HepG2 (cell line): Measurements from ENCODE around the gene TMSB15B. TPM values are rescaled to one million over a fixed set of nuclear protein-coding genes. Genes with fewer than 3 reads are reported as not detected.
"Not testable (repeated sequence)": the region's sequence is repeated elsewhere in the genome, so short reads cannot be mapped to it uniquely, and the experiment has no call there.

Experiments
- ATAC-seq: fragments of 200-7000 bp; cut with Tn5 transposase; 3 replicates; pipeline ENCODE4 v1.9.1; 2020; ENCODE audit warnings: mild to moderate bottlenecking, moderate library complexity
- Bru-seq: library from RNA; stranded (reverse); fragments of 400-500 nt; gene quantifications from one replicate; lab custom pipeline; 2021; lab: Mats Ljungman, UMichigan
- BruChase-seq, 2 experiments: library from RNA; stranded (reverse); fragments of 400-500 nt; gene quantifications; one replicate each; lab custom pipeline; 2021; lab: Mats Ljungman, UMichigan
- BruUV-seq: library from RNA; stranded (reverse); fragments of 400-500 nt; replicated peaks from 2 replicates; lab custom pipeline; 2021; lab: Mats Ljungman, UMichigan
- CTCF ChIA-PET: fragments of 300-600 bp; formaldehyde crosslinking; extraction: SDS; loops from one replicate; lab custom pipeline; 2021; ENCODE audit warnings: low total read pairs, inconsistent platforms, low intra/inter-chr PET ratio; lab: Yijun Ruan, JAX
- POLR2A ChIA-PET: fragments of 350-600 bp; sonication (Branson Sonifier 250); formaldehyde crosslinking; loops from one replicate; lab custom pipeline; 2020; ENCODE audit warnings: antibody characterized with exemption, inconsistent platforms; lab: Yijun Ruan, JAX
- DNase-seq: peaks from one replicate; pipeline ENCODE4 v3.0.0-alpha.2; 2015; ENCODE audit warnings: low spot score
- FAIRE-seq: peaks from 3 replicates; lab custom pipeline; 2011; peaks lifted over from hg19 to GRCh38; lab: Jason Lieb, UNC
- H2AFZ ChIP-seq: one replicate; pipeline ENCODE4 v1.6.1; 2011; ENCODE audit warnings: low read length, inconsistent platforms
- H3K27ac ChIP-seq: fragments of 300-600 bp; 3 replicates; pipeline ENCODE4 v1.8.0; 2011; ENCODE audit warnings: mixed run types, mild to moderate bottlenecking, mixed read lengths, low read length, inconsistent platforms; ENCODE audit not compliant: insufficient read depth; ENCODE audit errors: extremely low read length
- H3K27me3 ChIP-seq, 2 experiments: fragments of 200-600 bp in 1 of 2; 2 replicates in 1 of 2; 3 replicates in 1 of 2; pipeline versions ENCODE4 v1.6.0 to v1.8.0; 2011; ENCODE audit warnings: low read length in 2 of 2, mild to moderate bottlenecking in 2 of 2, moderate library complexity in 2 of 2, inconsistent platforms in 1 of 2; ENCODE audit not compliant: insufficient read depth in 2 of 2, control insufficient read depth in 1 of 2
- H3K36me3 ChIP-seq, 2 experiments: fragments of 200-600 bp in 1 of 2; replicated peaks in 1 of 2; 2 replicates in 1 of 2; 3 replicates in 1 of 2; pipeline versions ENCODE4 v1.5.1 to v1.8.0; 2011; ENCODE audit warnings: low read length in 2 of 2, inconsistent platforms in 1 of 2; ENCODE audit not compliant: insufficient read depth in 2 of 2, control insufficient read depth in 1 of 2
- H3K4me1 ChIP-seq: 2 replicates; pipeline ENCODE4 v1.5.1; 2012; ENCODE audit warnings: low read length, inconsistent platforms; ENCODE audit not compliant: insufficient read depth
- H3K4me2 ChIP-seq: 2 replicates; pipeline ENCODE4 v1.6.0; 2011; ENCODE audit warnings: low read depth, low read length, inconsistent platforms
- H3K4me3 ChIP-seq, 3 experiments: fragments of 200-600 bp in 1 of 3; sonication (generic), shearing (Covaris generic) in 1 of 3; replicated peaks in 1 of 3; 2 replicates each; pipeline ENCODE4 v1.5.1; 2011 to 2016; ENCODE audit warnings: low read length in 3 of 3, inconsistent platforms in 2 of 3, low read depth in 2 of 3, mild to moderate bottlenecking in 2 of 3, control low read depth in 1 of 3, mixed read lengths in 1 of 3; ENCODE audit not compliant: insufficient read depth in 1 of 3
- H3K79me2 ChIP-seq: one replicate; pipeline ENCODE4 v1.6.1; 2011; ENCODE audit warnings: low read length, inconsistent platforms; ENCODE audit not compliant: insufficient read depth
- H3K9ac ChIP-seq: 2 replicates; pipeline ENCODE4 v1.6.0; 2011; ENCODE audit warnings: mild to moderate bottlenecking, low read depth, low read length, inconsistent platforms; ENCODE audit not compliant: insufficient read depth
- H3K9me3 ChIP-seq: 2 replicates; pipeline ENCODE4 v1.5.1; 2012; ENCODE audit warnings: mild to moderate bottlenecking, low read length
- H4K20me1 ChIP-seq: 2 replicates; pipeline ENCODE4 v1.6.0; 2011; ENCODE audit warnings: inconsistent platforms, mild to moderate bottlenecking, low read length, moderate library complexity; ENCODE audit not compliant: insufficient read depth
- whole genome bisulfite sequencing: methylation state at CpG from one replicate; pipeline ENCODE4 v1.1.6; 2017; ENCODE audit warnings: low lambda C conversion rate; 5-methylcytosine and 5-hydroxymethylcytosine counted together
- in situ Hi-C: cut with HindIII; loops from 2 replicates; pipeline ENCODE4 v1.10.0; 2017; ENCODE audit warnings: low pct_unique_long_range_greater_than_20kb; ENCODE audit not compliant: extremely low pct_ligation_motif_present
- intact Hi-C: fragments of 100-400 bp; cut with micrococcal nuclease; formaldehyde crosslinking; loops from one replicate; pipeline ENCODE4 v1.10.0; 2022; ENCODE audit not compliant: unreplicated experiment
- long read RNA-seq, 2 experiments: library from RNA in 1 of 2; library from polyadenylated mRNA in 1 of 2; stranded (forward) in 1 of 2; unstranded in 1 of 2; transcript quantifications; one replicate each; pipeline ENCODE4 v2.0.0, GENCODE V29; 2019 to 2022
- polyA minus RNA-seq, 3 experiments: library from RNA; depleted of rRNA, polyadenylated mRNA; stranded (reverse); fragments of >200 nt; gene quantifications; 2 replicates each; pipeline ENCODE4 v1.2.3, GENCODE V29; 2011; ENCODE audit warnings: low replicate concordance in 1 of 3
- polyA plus RNA-seq, 8 experiments: library from polyadenylated mRNA; depleted of rRNA in 3 of 8; stranded (reverse) in 7 of 8; unstranded in 1 of 8; fragments of >200 nt; fragmentation: Illumina TruSeq in 4 of 8; extraction: Trizol in 4 of 8; gene quantifications; 2 replicates each; pipeline versions ENCODE4 v1.2.1 to v1.2.3, GENCODE V29; 2011 to 2016; ENCODE audit warnings: low read depth in 4 of 8, missing spikeins in 1 of 8, mixed read lengths in 1 of 8; ENCODE audit not compliant: insufficient read depth in 1 of 8
- total RNA-seq, 5 experiments: library from RNA; depleted of rRNA; stranded (reverse); fragments of >200 nt; fragmentation: Illumina TruSeq; extraction: Trizol; gene quantifications; 2 replicates each; pipeline ENCODE4 v1.2.3, GENCODE V29; 2016; ENCODE audit warnings: low read depth in 1 of 5

Gene TMSB15B
- not detected in 2 replicates for total RNA-seq (2016; rRNA removed; fragmentation: Illumina TruSeq; extraction: Trizol)
- total RNA-seq (2016; cell fraction: cytosol; rRNA removed; fragmentation: Illumina TruSeq; extraction: Trizol; ENCODE audit: low read depth), result not detected in 2 replicates
- total RNA-seq (2016; cell fraction: insoluble cytoplasmic fraction; rRNA removed; fragmentation: Illumina TruSeq; extraction: Trizol), result not detected in 2 replicates
- not detected in 2 replicates for total RNA-seq (2016; cell fraction: membrane; rRNA removed; fragmentation: Illumina TruSeq; extraction: Trizol)
- total RNA-seq (2016; cell fraction: nucleus; rRNA removed; fragmentation: Illumina TruSeq; extraction: Trizol), result not detected in 2 replicates
- not detected in 2 replicates for polyA plus RNA-seq (2011; rRNA removed)
- polyA plus RNA-seq (2011; cell fraction: cytosol; rRNA removed), result not detected in 2 replicates
- polyA plus RNA-seq (2011; cell fraction: nucleus; rRNA removed), result not detected in 2 replicates
- not detected in 2 replicates for polyA plus RNA-seq (2012)
- polyA plus RNA-seq (2016; cell fraction: cytosol; fragmentation: Illumina TruSeq; extraction: Trizol; ENCODE audit: low read depth), result not detected in 2 replicates
- not detected in 2 replicates for polyA plus RNA-seq (2016; cell fraction: insoluble cytoplasmic fraction; fragmentation: Illumina TruSeq; extraction: Trizol; ENCODE audit: low read depth)
- not detected in 2 replicates for polyA plus RNA-seq (2016; cell fraction: membrane; fragmentation: Illumina TruSeq; extraction: Trizol; ENCODE audit: low read depth)
- polyA plus RNA-seq (2016; cell fraction: nucleus; fragmentation: Illumina TruSeq; extraction: Trizol; ENCODE audit: insufficient read depth, low read depth), result not detected in 2 replicates
- not detected in 2 replicates for polyA minus RNA-seq (2011; rRNA and poly(A)+ RNA removed; ENCODE audit: low replicate concordance)
- not detected in 2 replicates for polyA minus RNA-seq (2011; cell fraction: cytosol; rRNA and poly(A)+ RNA removed)
- not detected in 2 replicates for polyA minus RNA-seq (2011; cell fraction: nucleus; rRNA and poly(A)+ RNA removed)
- percentile 14 among the genes with signal in this experiment for Bru-seq, nascent RNA
- percentile 8 among the genes with signal in this experiment for BruChase-seq, experiment 1, labeled RNA remaining after a 6-hour chase
- percentile 12 among the genes with signal in this experiment for BruChase-seq, experiment 2, labeled RNA remaining after a 2-hour chase
- long read RNA-seq, experiment 1, result 0 reads
- long read RNA-seq, experiment 2, result 0 reads

GRCh38 chrX:103962411-103963278, at the start of gene TMSB15B:
TSS of gene TMSB15B (plus strand) at chrX:103962627.
- H3K4me3 ChIP-seq, BruUV-seq, H3K9ac ChIP-seq, H3K36me3 ChIP-seq, H4K20me1 ChIP-seq, ATAC-seq, DNase-seq, H3K79me2 ChIP-seq, H3K27ac ChIP-seq, FAIRE-seq, H3K27me3 ChIP-seq, H2AFZ ChIP-seq, H3K4me1 ChIP-seq, CTCF ChIA-PET, H3K4me2 ChIP-seq, POLR2A ChIA-PET, H3K9me3 ChIP-seq, in situ Hi-C loops, intact Hi-C loops: not testable (repeated sequence)
- no CpG with 5 or more reads among the region's 55 CpGs for WGBS
